ENCODE measurements around the gene REXO1. TPM values are rescaled to one million over a fixed set of nuclear protein-coding genes. Genes with fewer than 3 reads are reported as not detected.

Gene REXO1
- total and polyA plus RNA-seq, 2 of the 8 experiments (the other 6 are each of a cell fraction or from before 2014, with no cell fraction given): 42.4 to 44.3 TPM

DNA sequence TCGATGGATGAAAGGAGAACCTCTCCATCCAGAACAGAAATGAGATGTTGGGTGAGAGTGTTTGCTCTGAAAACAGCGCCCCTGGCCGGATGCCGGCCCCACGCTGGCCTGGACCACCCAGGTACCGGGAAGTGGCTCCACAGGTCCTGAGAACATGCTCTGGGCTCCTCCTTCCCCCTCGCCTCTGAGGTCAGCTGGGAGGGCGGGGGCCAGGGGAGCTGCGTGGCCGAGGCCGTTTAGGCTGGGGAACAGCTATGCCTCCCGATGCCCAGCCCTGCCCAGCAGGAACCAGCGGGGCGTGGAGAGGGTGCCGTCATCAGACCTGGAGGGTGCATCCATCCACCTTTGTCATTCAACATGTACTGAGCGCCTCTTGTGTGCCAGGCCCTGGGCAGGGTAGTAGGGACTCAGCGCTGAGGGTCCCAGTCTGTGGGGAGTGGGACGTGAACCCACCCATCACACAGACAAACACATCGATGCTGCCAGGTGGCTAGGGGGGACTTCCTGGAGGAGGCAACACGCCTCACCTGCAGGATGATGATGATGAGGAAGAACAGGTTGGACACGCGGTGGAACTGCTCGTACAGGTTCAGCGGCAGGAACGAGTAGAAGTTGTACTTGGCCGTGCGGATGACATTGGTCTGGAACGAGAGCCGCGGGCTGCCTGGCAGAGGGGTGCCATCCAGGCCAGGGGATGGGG is 40.4 kb downstream of the REXO1 start (continued):
- TF ChIP-seq SIN3A (conservative IDR thresholded peaks at IDR 0.05 in 1 of 2, IDR thresholded peaks at IDR 0.05 in 1 of 2; ENCODE audit: low read depth in 1 of 2, low read length in 2 of 2): no peak
- no peak for TF ChIP-seq JUN (IDR thresholded peaks at IDR 0.05; ENCODE audit: low read depth, low read length)
- no peak for TF ChIP-seq RAD21 (IDR thresholded peaks at IDR 0.05 in 1 of 2, conservative IDR thresholded peaks at IDR 0.05 in 1 of 2; ENCODE audit: low read depth in 2 of 2, low read length in 2 of 2)
- no peak for TF ChIP-seq NRF1 (IDR thresholded peaks at IDR 0.05; ENCODE audit: low read depth, low read length)
- TF ChIP-seq JUND (IDR thresholded peaks at IDR 0.05; ENCODE audit: low read length): no peak
- TF ChIP-seq CHD2 (IDR thresholded peaks at IDR 0.05; ENCODE audit: low read length): no peak
- TF ChIP-seq TBP (IDR thresholded peaks at IDR 0.05; ENCODE audit: low read depth, low read length): no peak
- TF ChIP-seq SP4 (IDR thresholded peaks at IDR 0.05; ENCODE audit: low read length): no peak

All from H1 (cell line).